Liver (tissue), 9 donors: ENCODE measurements around the gene VEPH1. TPM values are rescaled to one million over a fixed set of nuclear protein-coding genes. Genes with fewer than 3 reads are reported as not detected.

Experiments
- DNase-seq: peaks from one replicate; pipeline ENCODE4 v3.0.0-alpha.2; 2017; ENCODE audit warnings: low spot score
- H3K27ac ChIP-seq, 2 donors: one replicate each; pipeline ENCODE4 v1.7.0; 2013; ENCODE audit warnings: inconsistent platforms in 2 of 2, low read length in 2 of 2, control low read depth in 1 of 2, low read depth in 1 of 2, mild to moderate bottlenecking in 1 of 2
- H3K27me3 ChIP-seq, 4 donors: one replicate each; pipeline versions ENCODE4 v1.6.1 to v1.7.0; 2013; ENCODE audit warnings: low read length in 3 of 4, inconsistent platforms in 1 of 4, mild to moderate bottlenecking in 1 of 4, moderate library complexity in 1 of 4; ENCODE audit not compliant: control insufficient read depth in 4 of 4, insufficient read depth in 4 of 4
- H3K36me3 ChIP-seq, 4 donors: one replicate each; pipeline versions ENCODE4 v1.6.1 to v1.7.0; 2013; ENCODE audit warnings: low read length in 3 of 4, mild to moderate bottlenecking in 3 of 4, low read depth in 1 of 4, moderate library complexity in 1 of 4; ENCODE audit not compliant: control insufficient read depth in 4 of 4, insufficient read depth in 3 of 4
- H3K4me1 ChIP-seq, 4 donors: one replicate each; pipeline versions ENCODE4 v1.6.1 to v1.7.0; 2013; ENCODE audit warnings: low read length in 3 of 4, mild to moderate bottlenecking in 3 of 4, moderate library complexity in 1 of 4; ENCODE audit not compliant: control insufficient read depth in 4 of 4, insufficient read depth in 4 of 4
- H3K4me3 ChIP-seq, 3 donors: one replicate each; pipeline versions ENCODE4 v1.6.1 to v1.7.0; 2013; ENCODE audit warnings: low read length in 3 of 3, control low read depth in 1 of 3, low read depth in 1 of 3, mild to moderate bottlenecking in 1 of 3
- H3K9ac ChIP-seq, 2 donors: one replicate each; pipeline ENCODE4 v1.7.0; 2013; ENCODE audit warnings: low read length in 2 of 2, mild to moderate bottlenecking in 2 of 2, moderate library complexity in 2 of 2, control low read depth in 1 of 2, low read depth in 1 of 2
- H3K9me3 ChIP-seq, 4 donors: one replicate each; pipeline versions ENCODE4 v1.6.1 to v1.7.0; 2013; ENCODE audit warnings: low read length in 3 of 4; ENCODE audit not compliant: control insufficient read depth in 4 of 4
- ATF3 ChIP-seq: IDR thresholded peaks from 2 replicates; pipeline ENCODE4 v1.6.1; 2016; ENCODE audit warnings: antibody characterized with exemption
- EGR1 ChIP-seq, 2 donors: IDR thresholded peaks; 2 replicates each; pipeline ENCODE4 v1.6.1; 2016 to 2018; ENCODE audit warnings: antibody characterized with exemption in 2 of 2, low read depth in 2 of 2
- FOXA1 ChIP-seq: IDR thresholded peaks from 2 replicates; pipeline ENCODE4 v1.6.1; 2016; ENCODE audit warnings: antibody characterized with exemption
- FOXA2 ChIP-seq: IDR thresholded peaks from 2 replicates; pipeline ENCODE4 v1.6.1; 2016; ENCODE audit warnings: antibody characterized with exemption
- HNF4A ChIP-seq, 2 donors: conservative IDR thresholded peaks; 2 replicates each; pipeline ENCODE4 v1.6.1; 2016; ENCODE audit warnings: antibody characterized with exemption in 2 of 2, mild to moderate bottlenecking in 2 of 2
- HNF4G ChIP-seq: IDR thresholded peaks from 2 replicates; pipeline ENCODE4 v1.6.1; 2016; ENCODE audit warnings: antibody characterized with exemption
- JUND ChIP-seq, 2 donors: IDR thresholded peaks; 2 replicates each; pipeline ENCODE4 v1.6.1; 2016; ENCODE audit warnings: antibody characterized with exemption in 2 of 2
- MAX ChIP-seq: IDR thresholded peaks from 2 replicates; pipeline ENCODE4 v1.6.1; 2016; ENCODE audit warnings: antibody characterized with exemption
- NR2F2 ChIP-seq: IDR thresholded peaks from 2 replicates; pipeline ENCODE4 v1.6.1; 2016; ENCODE audit warnings: antibody characterized with exemption
- RAD21 ChIP-seq, 2 donors: IDR thresholded peaks; 2 replicates each; pipeline ENCODE4 v1.6.1; 2016; ENCODE audit warnings: antibody characterized with exemption in 2 of 2, mild to moderate bottlenecking in 2 of 2
- REST ChIP-seq: IDR thresholded peaks from 2 replicates; pipeline ENCODE4 v1.6.1; 2016; ENCODE audit warnings: antibody characterized with exemption, mild to moderate bottlenecking
- RXRA ChIP-seq, 2 donors: IDR thresholded peaks; 2 replicates each; pipeline ENCODE4 v1.6.1; 2017 to 2018; ENCODE audit warnings: antibody characterized with exemption in 2 of 2, mild to moderate bottlenecking in 1 of 2
- SP1 ChIP-seq: IDR thresholded peaks from 2 replicates; pipeline ENCODE4 v1.6.1; 2018; ENCODE audit warnings: antibody characterized with exemption, mild to moderate bottlenecking
- TAF1 ChIP-seq: conservative IDR thresholded peaks from 2 replicates; pipeline ENCODE4 v1.6.1; 2016; ENCODE audit warnings: antibody characterized with exemption, mild to moderate bottlenecking
- YY1 ChIP-seq: IDR thresholded peaks from 2 replicates; pipeline ENCODE4 v1.6.1; 2016; ENCODE audit warnings: antibody characterized with exemption, mild to moderate bottlenecking
- ZBTB33 ChIP-seq: IDR thresholded peaks from 2 replicates; pipeline ENCODE4 v1.6.1; 2016; ENCODE audit warnings: antibody characterized with exemption
- WGBS: extraction: QIAGEN DNeasy Blood & Tissue Kit; methylation state at CpG from one replicate; pipeline ENCODE4 v1.1.7; 2013; 5-methylcytosine and 5-hydroxymethylcytosine counted together
- polyA plus RNA-seq, 2 donors: library from polyadenylated mRNA; stranded (reverse) in 1 of 2; unstranded in 1 of 2; fragments of 200-250 nt in 1 of 2; fragments of >200 nt in 1 of 2; fragmentation: Nextera tagmentation in 1 of 2; extraction: Ambion mirVana in 1 of 2; gene quantifications; one replicate each; pipeline versions ENCODE4 v1.2.1 to v1.2.3, GENCODE V29; 2013 to 2015
- total RNA-seq, 2 donors: library from RNA; depleted of rRNA; stranded (reverse); fragments of >200 nt; gene quantifications; one replicate each; pipeline ENCODE4 v1.2.3, GENCODE V29; 2014
- donor health status: healthy.
- donor health status: healthy.
- donor health status: healthy.
- donor health status: healthy.
- donor health status: healthy.

Gene VEPH1
- total and polyA plus RNA-seq, 4 donors: 0.60 to 3.3 (median 1.2) TPM

- 94% methylated on average over 4 of the region's 4 CpGs for WGBS
- DNase-seq: no peak
These were observed 197.8 kb downstream of the VEPH1 start for GRCh38 chr3:157305392-157305791.

GRCh38 chr3:157301755-157302154, 201.5 kb downstream of the VEPH1 start:
- WGBS: 91% methylated on average over 2 of the region's 2 CpGs
- H3K27me3 ChIP-seq: no peaks in the 10 kb centered on the region
- H3K9ac ChIP-seq: no peak overlapping the region
- no peak overlapping the region for H3K4me3 ChIP-seq
- H3K4me1 ChIP-seq: no peaks in the 10 kb centered on the region
- no peaks in the 10 kb centered on the region for H3K9me3 ChIP-seq
- no peak for DNase-seq
- no peaks in the 10 kb centered on the region for H3K36me3 ChIP-seq
- H3K27ac ChIP-seq: no peak overlapping the region
- TF ChIP-seq ZBTB33 (no peak), HNF4A (conservative IDR thresholded peaks at IDR 0.05) (no peak), MAX (no peak), RXRA (IDR thresholded peaks at IDR 0.05) (no peak), YY1 (no peak), EGR1 (IDR thresholded peaks at IDR 0.05; ENCODE audit: low read depth in 2 of 2) (no peak)

More at GRCh38 chr3:157305392-157305791, 197.8 kb downstream of the VEPH1 start:
- TF ChIP-seq SP1 (no peak), HNF4G (no peak), FOXA1 (no peak), NR2F2 (no peak), REST (no peak), ATF3 (no peak), HNF4A (conservative IDR thresholded peaks at IDR 0.05) (no peak), MAX (no peak), FOXA2 (no peak), ZBTB33 (no peak), TAF1 (no peak), RAD21 (IDR thresholded peaks at IDR 0.05) (no peak), YY1 (no peak), EGR1 (IDR thresholded peaks at IDR 0.05; ENCODE audit: low read depth in 2 of 2) (no peak), JUND (IDR thresholded peaks at IDR 0.05) (no peak)
- H3K4me3 ChIP-seq: no peak overlapping the region
- H3K4me1 ChIP-seq: no peaks in the 10 kb centered on the region
- H3K9ac ChIP-seq: no peak overlapping the region
- no peak overlapping the region for H3K27ac ChIP-seq
- no peaks in the 10 kb centered on the region for H3K27me3 ChIP-seq
- no peaks in the 10 kb centered on the region for H3K36me3 ChIP-seq
- no peaks in the 10 kb centered on the region for H3K9me3 ChIP-seq
